HS-27A (cell line): ENCODE results near the gene PRM2.

Experiments
- DNase-seq: peaks from one replicate; pipeline ENCODE4 v3.0.0-alpha.2; 2012; ENCODE audit warnings: low read depth, missing footprints

Gene PRM2

DNA sequence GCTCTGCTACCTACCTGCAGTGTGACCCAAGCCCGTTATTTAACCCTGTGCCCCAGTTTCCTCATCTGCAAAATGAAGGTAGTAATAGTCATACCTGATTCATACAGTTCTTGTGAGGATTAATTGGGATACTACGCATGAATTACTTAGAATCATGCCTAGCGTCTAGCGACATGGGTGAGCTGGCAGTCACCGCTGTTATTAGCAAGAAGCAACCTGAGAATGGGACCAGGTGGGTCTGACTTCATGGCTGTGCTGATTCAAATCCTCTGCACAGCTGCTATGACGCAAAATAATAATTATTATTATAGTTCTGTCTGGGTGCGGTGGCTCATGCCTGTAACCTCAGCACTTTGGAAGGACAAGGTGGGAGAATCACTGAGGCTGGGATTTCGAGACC, 28.1 kb downstream of the PRM2 start:
- no peak for DNase-seq

DNA sequence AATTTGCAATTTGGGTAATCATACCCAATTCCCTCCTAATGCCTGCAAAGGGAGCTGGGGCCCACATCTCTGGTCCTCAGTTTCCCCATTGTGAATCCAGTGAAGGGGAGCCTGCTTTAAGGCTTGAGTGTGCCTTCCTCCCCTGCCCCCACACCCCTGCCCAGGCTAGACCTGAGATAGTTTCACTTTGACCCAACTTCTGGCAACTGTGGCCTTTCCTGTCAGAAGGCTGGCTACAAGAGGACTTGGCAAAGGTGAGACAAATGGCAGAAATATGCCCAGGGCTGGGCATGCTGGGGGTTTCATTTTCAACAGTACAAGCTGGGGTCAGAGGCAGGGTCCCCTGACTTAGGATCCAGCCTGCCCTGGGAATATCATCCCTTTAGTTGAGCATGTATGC, 30.3 kb downstream of the PRM2 start:
- DNase-seq, result no peak

DNA sequence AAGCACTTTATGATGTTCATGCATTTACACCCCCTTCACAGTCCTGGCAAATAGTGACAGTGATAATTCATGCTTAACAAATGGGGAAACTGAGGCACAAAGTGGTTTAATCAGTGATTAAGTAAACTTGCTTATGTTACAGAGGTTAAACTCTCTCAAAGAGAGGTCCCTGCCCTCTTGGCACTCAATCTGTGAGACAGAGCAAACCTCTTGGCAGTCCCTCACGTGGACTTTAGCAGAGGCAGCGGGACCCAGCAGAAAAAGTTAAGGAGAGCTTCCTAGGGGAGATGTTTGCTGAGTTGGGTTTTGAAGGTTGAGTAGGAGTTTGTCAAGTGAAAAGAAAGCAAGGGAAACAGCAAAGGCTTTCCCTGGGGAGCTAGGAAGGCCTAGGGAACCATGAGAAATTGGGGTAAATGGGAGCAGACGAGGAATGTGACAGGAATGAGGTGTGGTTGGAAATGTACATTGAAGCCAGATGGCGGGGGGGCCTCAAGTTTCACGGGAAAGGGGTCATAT, 31.0 kb downstream of the PRM2 start:
- no peak for DNase-seq

DNA sequence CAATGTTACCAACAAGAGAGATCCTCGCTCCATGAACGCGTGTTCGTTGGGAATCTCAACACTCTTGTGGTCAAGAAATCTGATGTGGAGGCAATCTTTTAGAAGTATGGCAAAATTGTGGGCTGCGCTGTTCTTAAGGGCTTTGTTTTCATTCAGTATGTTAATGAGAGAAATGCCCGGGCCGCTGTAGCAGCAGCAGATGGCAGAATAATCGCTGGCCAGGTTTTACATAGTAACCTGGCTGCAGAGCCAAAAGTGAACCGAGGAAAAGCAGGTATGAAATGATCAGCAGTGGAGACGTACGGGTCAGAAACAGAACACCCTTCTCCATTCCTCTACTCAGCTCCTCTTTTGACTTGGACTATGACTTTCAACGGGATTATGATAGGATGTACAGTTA, 33.6 kb downstream of the PRM2 start:
- no peak for DNase-seq

GRCh38 chr16:11241480-11242204, 34.6 kb downstream of the PRM2 start:
- DNase-seq, result no peak

- no peak for DNase-seq
Measured at GRCh38 chr16:11240636-11241473, 35.4 kb downstream of the PRM2 start.

- no peak for DNase-seq
Measured at GRCh38 chr16:11239644-11240632, 36.3 kb downstream of the PRM2 start.

GRCh38 chr16:11238272-11239202, 37.7 kb downstream of the PRM2 start:
- DNase-seq, result no peak

- no peak for DNase-seq
Measured at GRCh38 chr16:11236461-11237254, 39.6 kb downstream of the PRM2 start.

GRCh38 chr16:11235703-11235991, 40.6 kb downstream of the PRM2 start:
- DNase-seq, result no peak

- no peak for DNase-seq
Measured at GRCh38 chr16:11234884-11235702, 41.2 kb downstream of the PRM2 start.

- no peak for DNase-seq
Measured at GRCh38 chr16:11233727-11234376, 42.4 kb downstream of the PRM2 start.

- DNase-seq, result no peak
Measured at GRCh38 chr16:11232852-11233726, 43.2 kb downstream of the PRM2 start.

GRCh38 chr16:11232302-11232851, 43.9 kb downstream of the PRM2 start:
- DNase-seq, result no peak

- DNase-seq, result no peak
Measured at GRCh38 chr16:11231367-11231970, 44.8 kb downstream of the PRM2 start.

DNA sequence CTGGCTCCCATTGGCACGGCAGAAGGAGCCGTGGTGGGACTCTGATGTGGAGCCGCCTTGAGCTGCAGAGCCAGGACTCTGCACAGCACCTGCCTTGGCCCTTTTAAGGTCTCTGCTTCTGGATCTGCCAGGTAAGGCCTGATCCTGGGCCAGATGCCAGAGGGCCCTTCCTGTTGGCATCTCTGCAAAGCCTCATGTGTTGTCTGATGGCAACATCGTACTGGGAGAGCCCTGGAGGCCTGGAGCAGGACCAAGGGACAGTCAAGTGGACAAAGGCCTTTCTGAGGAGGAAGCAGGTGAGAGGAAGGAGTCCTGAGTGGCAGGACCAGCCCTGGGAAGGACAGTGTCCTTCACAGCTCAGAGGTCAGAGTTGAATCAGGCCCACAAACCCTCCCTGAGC, 46.4 kb downstream of the PRM2 start:
- no peak for DNase-seq

DNA sequence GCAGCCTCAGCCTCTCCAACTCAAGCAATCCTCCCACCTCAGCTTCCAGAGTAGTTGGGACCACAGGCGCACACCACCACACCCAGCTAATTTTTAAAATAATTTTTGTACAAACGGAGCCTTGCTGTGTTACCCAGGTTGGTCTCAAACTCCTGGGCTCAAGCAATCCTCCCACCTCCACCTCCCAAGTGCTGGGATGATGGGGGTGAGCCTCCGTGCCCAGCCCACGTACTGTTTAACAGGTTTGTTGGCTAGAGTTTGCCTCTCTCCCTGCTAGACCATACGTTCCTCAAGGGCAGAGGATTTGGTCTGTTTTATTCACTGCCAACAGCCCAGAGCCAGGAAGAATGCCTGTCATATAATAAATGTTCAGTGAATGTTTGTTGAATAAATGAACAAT, 46.8 kb downstream of the PRM2 start:
- no peak for DNase-seq
